Adipocyte (in vitro differentiated cells): ENCODE results near the gene STK33.

Experiments
- DNase-seq: peaks from one replicate; pipeline ENCODE4 v3.0.0-alpha.2; 2015; ENCODE audit warnings: low read depth
- H3K27me3 ChIP-seq: replicated peaks from 2 replicates; pipeline ENCODE4 v1.7.0; 2013; ENCODE audit warnings: mild to moderate bottlenecking, low read length, moderate library complexity; ENCODE audit not compliant: control insufficient read depth, insufficient read depth
- H3K36me3 ChIP-seq: 2 replicates; pipeline ENCODE4 v1.7.0; 2013; ENCODE audit warnings: low read length, mild to moderate bottlenecking, moderate library complexity; ENCODE audit not compliant: control insufficient read depth, insufficient read depth, severe bottlenecking
- H3K4me1 ChIP-seq: 2 replicates; pipeline ENCODE4 v1.7.0; 2013; ENCODE audit warnings: mild to moderate bottlenecking, low read length, moderate library complexity; ENCODE audit not compliant: control insufficient read depth, insufficient read depth
- H3K4me3 ChIP-seq: 2 replicates; pipeline ENCODE4 v1.7.0; 2013; ENCODE audit warnings: mild to moderate bottlenecking, low read length, moderate library complexity
- H3K9ac ChIP-seq: 2 replicates; pipeline ENCODE4 v1.7.0; 2013; ENCODE audit warnings: mild to moderate bottlenecking, low read length, moderate library complexity
- H3K9me3 ChIP-seq: 2 replicates; pipeline ENCODE4 v1.7.0; 2013; ENCODE audit warnings: mild to moderate bottlenecking, low read length, moderate library complexity; ENCODE audit not compliant: control insufficient read depth

STK33 gene

DNA sequence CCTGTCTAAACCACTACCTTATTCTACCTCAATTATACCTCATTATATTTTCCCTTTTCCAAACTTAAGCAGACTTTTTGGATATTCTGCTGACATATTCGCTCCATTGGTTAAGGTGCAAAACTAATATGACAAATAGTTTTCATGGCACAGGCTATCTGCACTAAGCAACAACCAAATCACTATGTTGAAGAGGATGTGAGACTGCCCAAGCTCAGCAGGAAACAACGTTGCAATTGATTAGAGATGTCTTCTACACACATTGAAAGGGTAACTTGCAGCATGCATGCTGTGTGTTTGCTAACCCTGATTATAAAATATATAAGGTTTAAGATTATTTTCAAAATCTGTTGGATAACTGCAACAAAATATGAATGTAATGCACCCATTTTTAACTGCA lies 61.6 kb downstream of the STK33 start:
- Histone ChIP-seq H3K36me3 (no peaks in the 10 kb centered on the region), H3K27me3 (peaks cover 3% of the 10 kb centered on the region), H3K9ac (no peak overlapping the region), H3K4me1 (no peaks in the 10 kb centered on the region), H3K9me3 (no peaks in the 10 kb centered on the region), H3K4me3 (no peak overlapping the region)
- DNase-seq, result no peak

DNA sequence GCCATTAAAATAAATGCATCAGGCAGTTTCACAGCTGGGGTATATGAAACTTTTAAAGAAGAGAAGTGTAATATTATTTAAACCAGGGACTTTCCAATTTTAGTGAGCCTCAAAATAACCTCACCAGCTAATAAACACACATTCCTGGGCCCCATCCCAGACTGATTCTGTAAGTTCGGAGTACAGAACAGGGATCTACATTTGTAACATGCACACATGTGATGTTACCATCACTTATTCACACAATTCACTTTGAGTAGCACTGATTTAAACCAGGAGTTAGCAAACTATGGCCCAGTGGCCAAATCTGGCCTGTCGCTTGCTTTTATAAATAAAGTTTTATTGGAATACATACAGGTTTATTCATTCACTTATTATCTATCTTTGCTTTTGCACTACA lies 62.0 kb downstream of the STK33 start:
- no peak for DNase-seq
- Histone ChIP-seq H3K36me3 (no peaks in the 10 kb centered on the region), H3K4me1 (no peaks in the 10 kb centered on the region), H3K9ac (no peak overlapping the region), H3K9me3 (no peaks in the 10 kb centered on the region), H3K27me3 (peaks cover 3% of the 10 kb centered on the region), H3K4me3 (no peak overlapping the region)

DNA sequence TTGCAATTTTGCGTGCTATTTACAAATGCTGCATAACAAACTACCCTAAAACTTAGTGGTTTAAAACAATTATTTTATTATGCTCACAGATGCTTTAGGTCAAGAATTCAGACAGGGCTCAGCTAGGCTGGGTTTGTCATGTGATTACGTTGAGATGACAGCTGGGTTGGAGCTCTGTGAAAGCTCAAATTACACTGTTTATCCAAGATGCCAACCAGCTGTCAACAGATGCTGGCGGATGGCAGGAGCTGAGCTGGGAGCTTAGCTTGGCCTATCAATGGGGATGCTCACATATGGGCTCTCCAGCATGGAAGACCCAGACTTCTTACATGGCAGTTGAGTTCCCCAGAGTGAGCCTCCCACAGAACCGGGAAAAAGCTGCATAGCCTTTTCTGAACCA lies 62.7 kb downstream of the STK33 start:
- peak; percentile 4 for DNase-seq
- Histone ChIP-seq H3K9me3 (no peaks in the 10 kb centered on the region), H3K4me3 (no peak overlapping the region)

GRCh38 chr11:8527939-8528338 lies 66.1 kb downstream of the STK33 start:
- Histone ChIP-seq H3K4me1 (no peaks in the 10 kb centered on the region), H3K36me3 (no peaks in the 10 kb centered on the region), H3K4me3 (no peak overlapping the region), H3K27me3 (peaks cover 3% of the 10 kb centered on the region), H3K9me3 (no peaks in the 10 kb centered on the region), H3K9ac (no peak overlapping the region)
- no peak for DNase-seq

More for the DNA sequence above, 62.7 kb downstream of the STK33 start:
- no peaks in the 10 kb centered on the region for H3K36me3 ChIP-seq
- no peak overlapping the region for H3K9ac ChIP-seq
- H3K4me1 ChIP-seq, result no peaks in the 10 kb centered on the region
- H3K27me3 ChIP-seq, result peaks cover 3% of the 10 kb centered on the region

DNA sequence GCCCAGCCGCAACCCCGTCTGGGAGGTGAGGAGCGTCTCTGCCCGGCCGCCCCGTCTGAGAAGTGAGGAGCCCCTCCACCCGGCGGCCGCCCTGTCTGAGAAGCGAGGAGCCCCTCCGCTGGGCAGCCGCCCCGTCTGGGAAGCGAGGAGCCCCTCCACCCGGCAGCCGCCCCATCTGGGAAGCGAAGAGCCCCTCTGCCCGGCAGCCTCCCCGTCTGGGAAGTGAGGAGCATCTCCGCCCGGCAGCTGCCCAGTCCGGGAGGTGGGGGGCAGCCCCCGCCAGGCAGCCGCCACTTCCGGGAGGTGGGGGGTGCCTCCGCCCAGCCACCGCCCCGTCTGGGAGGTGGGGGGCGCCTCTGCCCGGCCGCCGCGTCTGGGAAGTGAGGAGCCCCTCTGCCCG lies 70.6 kb downstream of the STK33 start:
- H3K9ac ChIP-seq, result no peak overlapping the region
- no peak overlapping the region for H3K4me3 ChIP-seq
- DNase-seq, result no peak
- H3K4me1 ChIP-seq, result no peaks in the 10 kb centered on the region
- no peaks in the 10 kb centered on the region for H3K27me3 ChIP-seq
- no peaks in the 10 kb centered on the region for H3K9me3 ChIP-seq
- H3K36me3 ChIP-seq, result no peaks in the 10 kb centered on the region

GRCh38 chr11:8512547-8512946 lies 81.5 kb downstream of the STK33 start:
- Histone ChIP-seq H3K9me3 (peaks cover 10% of the 10 kb centered on the region), H3K9ac (no peak overlapping the region), H3K4me1 (no peaks in the 10 kb centered on the region), H3K27me3 (no peaks in the 10 kb centered on the region), H3K36me3 (no peaks in the 10 kb centered on the region), H3K4me3 (no peak overlapping the region)
- DNase-seq, result no peak

DNA sequence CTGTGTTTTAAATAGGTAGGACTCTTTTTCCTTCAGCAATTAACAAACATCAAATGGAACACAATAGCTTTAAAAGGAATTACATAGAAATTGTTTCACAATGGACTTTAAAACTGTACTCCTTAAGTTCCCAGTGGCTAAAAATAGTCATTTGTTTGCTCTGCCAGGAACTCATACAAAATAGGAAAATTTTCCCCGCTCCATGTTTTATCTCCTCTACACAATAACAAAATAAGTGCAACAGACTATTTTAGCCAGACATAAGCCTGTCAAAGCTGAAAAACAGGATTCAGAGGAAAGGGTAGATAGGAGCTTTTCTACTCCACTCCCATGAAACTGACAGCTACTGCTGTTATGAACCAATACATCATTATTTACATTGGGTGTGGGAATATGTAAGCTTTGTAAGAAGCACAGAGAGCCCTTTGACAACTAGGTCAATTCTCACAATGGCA lies 90.1 kb downstream of the STK33 start:
- H3K4me3 ChIP-seq, result no peak overlapping the region
- H3K36me3 ChIP-seq, result no peaks in the 10 kb centered on the region
- no peak overlapping the region for H3K9ac ChIP-seq

DNA sequence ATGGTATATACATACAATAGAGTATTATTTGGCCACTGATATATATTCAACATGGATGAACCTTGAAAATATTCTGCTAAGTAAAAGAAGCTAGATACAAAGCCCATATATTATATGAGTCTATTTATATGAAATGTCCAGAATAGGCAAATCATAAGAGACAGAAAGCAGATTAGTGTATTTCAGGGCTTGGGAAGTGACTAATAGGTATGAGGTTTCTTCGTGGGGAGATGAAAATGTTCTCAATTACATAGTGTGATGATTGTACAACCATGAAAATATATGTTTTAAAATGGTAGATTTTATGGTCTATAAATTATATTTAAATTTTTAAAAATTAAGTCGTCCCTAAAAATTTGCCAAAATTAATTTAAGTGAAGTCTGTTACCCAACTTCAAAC lies 92.2 kb downstream of the STK33 start:
- no peaks in the 10 kb centered on the region for H3K4me1 ChIP-seq
- H3K36me3 ChIP-seq, result no peaks in the 10 kb centered on the region
- H3K27me3 ChIP-seq, result no peaks in the 10 kb centered on the region
- DNase-seq, result no peak
- H3K4me3 ChIP-seq, result no peak overlapping the region
- H3K9me3 ChIP-seq, result peaks cover 8% of the 10 kb centered on the region
- H3K9ac ChIP-seq, result no peak overlapping the region

More for the DNA sequence above, 90.1 kb downstream of the STK33 start:
- H3K27me3 ChIP-seq, result no peaks in the 10 kb centered on the region
- DNase-seq, result no peak
- H3K4me1 ChIP-seq, result no peaks in the 10 kb centered on the region
- H3K9me3 ChIP-seq, result no peaks in the 10 kb centered on the region

- DNase-seq, result no peak
- no peak overlapping the region for H3K9ac ChIP-seq
- no peaks in the 10 kb centered on the region for H3K36me3 ChIP-seq
- peaks cover 2% of the 10 kb centered on the region for H3K27me3 ChIP-seq
- H3K9me3 ChIP-seq, result peaks cover 2% of the 10 kb centered on the region
- H3K4me3 ChIP-seq, result no peak overlapping the region
- no peaks in the 10 kb centered on the region for H3K4me1 ChIP-seq
These were observed 105.6 kb downstream of the STK33 start for GRCh38 chr11:8488395-8488794.

DNA sequence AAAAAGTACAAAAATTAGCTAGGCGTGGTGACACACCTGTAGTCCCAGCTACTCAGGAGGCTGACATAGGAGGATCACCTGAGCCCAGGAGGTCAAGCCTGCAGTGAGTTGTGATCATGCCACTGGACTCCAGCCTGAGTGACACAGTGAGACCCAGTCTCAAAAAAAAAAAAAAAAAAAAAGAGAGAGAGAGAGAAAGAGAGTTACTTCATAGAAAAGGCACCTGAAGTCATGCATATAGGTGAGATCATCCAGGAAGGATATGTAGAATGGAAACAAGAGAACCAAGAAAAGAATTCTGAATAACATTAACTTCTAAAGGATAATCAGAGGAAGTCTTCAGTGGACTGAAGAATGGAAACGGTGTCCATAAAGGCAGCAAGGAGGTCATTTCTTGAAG lies 106.8 kb downstream of the STK33 start:
- H3K9me3 ChIP-seq, result peaks cover 2% of the 10 kb centered on the region
- H3K4me3 ChIP-seq, result no peak overlapping the region
- no peaks in the 10 kb centered on the region for H3K36me3 ChIP-seq
- no peak for DNase-seq
- no peaks in the 10 kb centered on the region for H3K4me1 ChIP-seq
- H3K9ac ChIP-seq, result no peak overlapping the region
- H3K27me3 ChIP-seq, result peaks cover 6% of the 10 kb centered on the region

- Histone ChIP-seq H3K36me3 (no peaks in the 10 kb centered on the region), H3K4me1 (no peaks in the 10 kb centered on the region), H3K9ac (no peak overlapping the region), H3K9me3 (peaks cover 2% of the 10 kb centered on the region), H3K27me3 (peaks cover 6% of the 10 kb centered on the region), H3K4me3 (no peak overlapping the region)
- DNase-seq, result no peak
These were observed 109.8 kb downstream of the STK33 start for GRCh38 chr11:8484251-8484650.

GRCh38 chr11:8480858-8481257 lies 113.2 kb downstream of the STK33 start:
- no peak for DNase-seq
- no peak overlapping the region for H3K9ac ChIP-seq
- H3K4me1 ChIP-seq, result no peaks in the 10 kb centered on the region
- H3K4me3 ChIP-seq, result no peak overlapping the region
- no peaks in the 10 kb centered on the region for H3K9me3 ChIP-seq
- peaks cover 6% of the 10 kb centered on the region for H3K27me3 ChIP-seq
- no peaks in the 10 kb centered on the region for H3K36me3 ChIP-seq
